Urinary bladder (tissue), 4 donors: ENCODE measurements around the gene COL17A1. TPM values are rescaled to one million over a fixed set of nuclear protein-coding genes. Genes with fewer than 3 reads are reported as not detected.
A peak's percentile ranks its signal among the peaks of the same experiment; 100 is the strongest.

Experiments
- DNase-seq: peaks from one replicate; pipeline ENCODE4 v3.0.0-alpha.2; 2015; ENCODE audit errors: extremely low spot score
- H3K27ac ChIP-seq: one replicate; pipeline ENCODE4 v1.5.1; 2013; ENCODE audit warnings: low read depth, mild to moderate bottlenecking, moderate library complexity
- H3K36me3 ChIP-seq: one replicate; pipeline ENCODE4 v1.6.1; 2013; ENCODE audit warnings: mild to moderate bottlenecking, moderate library complexity; ENCODE audit not compliant: insufficient read depth
- H3K4me1 ChIP-seq: one replicate; pipeline ENCODE4 v1.6.1; 2013; ENCODE audit warnings: mild to moderate bottlenecking, moderate library complexity; ENCODE audit not compliant: insufficient read depth
- H3K4me3 ChIP-seq: one replicate; pipeline ENCODE4 v1.5.1; 2013; ENCODE audit warnings: low read depth, low read length
- WGBS: extraction: QIAGEN DNeasy Blood & Tissue Kit; methylation state at CpG from one replicate; pipeline ENCODE4 v1.1.7; 2013; 5-methylcytosine and 5-hydroxymethylcytosine counted together
- polyA plus RNA-seq: library from polyadenylated mRNA; stranded (reverse); fragments of 200-250 nt; gene quantifications from one replicate; pipeline ENCODE4 v1.2.3, GENCODE V29; 2013
- total RNA-seq: library from RNA; depleted of rRNA; stranded (reverse); fragments of >200 nt; gene quantifications from one replicate; pipeline ENCODE4 v1.2.3, GENCODE V29; 2014
- donor health status: healthy with polysubstance abuse.
- donor health status: healthy.

The COL17A1 gene
- total RNA-seq (9.8 TPM), polyA plus RNA-seq (9.3 TPM)

GRCh38 chr10:104085801-104086400 lies at the start of gene COL17A1:
Gene COL17A1, minus strand, starts transcription at chr10:104085880. Its CDS starts 5,207 bp downstream, at chr10:104080673.
- H3K27ac ChIP-seq, result no peak within 1 kb of the TSS
- no peaks in the 10 kb centered on the region for H3K4me1 ChIP-seq
- no peaks in the 10 kb centered on the region for H3K36me3 ChIP-seq
- peak; percentile 36 for DNase-seq
- no peak within 1 kb of the TSS for H3K4me3 ChIP-seq
- 72% methylated on average over 3 of the region's 3 CpGs for WGBS

- Histone ChIP-seq H3K36me3 (no peaks in the 10 kb centered on the region), H3K4me1 (no peaks in the 10 kb centered on the region), H3K4me3 (no peak overlapping the region), H3K27ac (no peak overlapping the region)
- 64% methylated on average over 3 of the region's 3 CpGs for WGBS
- DNase-seq, result no peak
Observed at GRCh38 chr10:104130041-104130440, 44.4 kb upstream of the COL17A1 start.

DNA sequence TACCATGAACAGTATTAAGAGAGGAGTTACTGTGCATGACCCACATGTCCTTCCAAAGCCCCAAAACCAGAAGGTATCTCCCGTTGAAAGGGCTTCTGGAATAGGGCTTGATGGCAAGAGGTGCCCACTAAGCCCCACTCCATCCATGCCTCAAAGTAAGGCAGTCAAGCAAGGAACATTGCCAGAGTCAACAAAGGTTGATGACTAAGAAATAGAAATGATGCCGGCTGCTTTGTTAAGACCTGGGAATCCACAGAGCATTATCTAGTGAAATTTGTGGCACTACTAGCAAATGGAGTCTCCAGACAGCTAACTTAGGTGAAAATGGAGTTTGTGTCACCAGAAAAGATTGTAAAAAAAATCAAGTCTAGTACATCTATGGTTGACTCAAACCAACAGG lies 42.5 kb upstream of the COL17A1 start:
- WGBS, result 89% methylated on average over 2 of the region's 2 CpGs
- Histone ChIP-seq H3K36me3 (no peaks in the 10 kb centered on the region), H3K4me3 (no peak overlapping the region), H3K4me1 (no peaks in the 10 kb centered on the region), H3K27ac (no peak overlapping the region)
- no peak for DNase-seq

- 87% methylated on average over 2 of the region's 2 CpGs for WGBS
- no peak for DNase-seq
- no peak overlapping the region for H3K27ac ChIP-seq
- no peaks in the 10 kb centered on the region for H3K4me1 ChIP-seq
- H3K36me3 ChIP-seq, result no peaks in the 10 kb centered on the region
- no peak overlapping the region for H3K4me3 ChIP-seq
Observed at GRCh38 chr10:104127411-104127810, 41.7 kb upstream of the COL17A1 start.

DNA sequence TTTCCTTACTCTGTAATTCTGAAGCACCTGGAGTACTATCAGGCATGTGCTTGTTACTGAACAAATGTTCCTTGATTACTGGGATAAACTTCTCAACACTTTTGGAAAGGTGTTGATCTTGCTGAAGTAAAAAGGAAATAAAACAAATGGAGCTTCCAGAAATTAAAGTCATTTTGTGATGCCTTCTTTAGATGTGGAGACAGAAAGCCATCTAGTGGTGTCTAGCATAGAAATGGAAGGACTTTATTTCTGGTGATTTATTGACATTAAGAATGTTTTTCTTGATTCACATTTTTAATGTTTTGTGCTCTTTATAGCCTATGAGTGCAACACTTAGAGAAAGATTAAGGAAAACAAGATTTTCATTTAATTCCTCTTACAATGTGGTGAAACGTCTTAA lies 37.7 kb upstream of the COL17A1 start:
- Histone ChIP-seq H3K4me1 (peaks cover 2% of the 10 kb centered on the region), H3K27ac (no peak overlapping the region), H3K36me3 (no peaks in the 10 kb centered on the region), H3K4me3 (no peak overlapping the region)
- 88% methylated on average over 1 of the region's 1 CpG for whole genome bisulfite sequencing
- no peak for DNase-seq

GRCh38 chr10:104122225-104123107 lies 36.8 kb upstream of the COL17A1 start:
- WGBS, result 19% methylated on average over 23 of the region's 23 CpGs
- DNase-seq, result no peak

DNA sequence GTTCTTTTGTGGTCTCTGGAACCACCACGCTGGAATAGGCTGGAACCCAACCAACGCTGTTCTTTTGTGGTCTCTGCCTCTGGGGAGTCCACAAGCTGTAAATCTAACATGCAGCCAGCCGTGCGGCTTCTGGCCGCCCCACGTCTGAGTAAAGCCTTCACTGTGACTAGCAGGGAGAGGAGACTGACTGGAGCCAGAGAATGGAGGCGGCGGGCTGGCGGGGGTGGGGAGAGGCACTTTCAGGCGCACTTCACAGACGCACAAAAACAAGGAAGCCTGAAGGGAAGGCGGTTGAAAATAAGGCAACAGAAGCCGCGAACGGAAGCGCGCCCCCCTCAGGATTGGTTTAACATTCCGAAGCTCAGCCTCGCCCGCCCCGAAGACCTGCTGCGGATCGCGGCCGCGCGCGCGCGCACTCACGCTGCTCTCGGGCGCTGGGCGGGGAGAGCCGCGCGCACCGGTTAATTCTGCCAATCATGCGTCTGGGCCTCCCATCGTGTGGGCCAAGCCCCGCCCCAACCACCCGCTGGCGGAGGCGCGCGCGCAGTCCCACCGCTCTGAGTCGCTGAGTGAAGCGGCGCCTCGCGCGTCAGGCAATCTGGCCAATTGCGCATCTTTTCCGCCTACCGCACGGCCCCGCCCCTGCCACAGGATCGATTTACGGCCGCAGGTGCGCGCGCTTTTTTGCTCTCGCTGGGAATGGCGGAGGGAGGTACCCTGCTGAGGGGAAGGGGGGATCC lies 36.0 kb upstream of the COL17A1 start, which contains the start of gene SFR1:
TSS of gene SFR1 (plus strand) at position 687 of the 740 bp plus-strand sequence. CDS start at position 700, 13 bp downstream.
- no peaks in the 10 kb centered on the region for H3K36me3 ChIP-seq
- peaks cover 2% of the 10 kb centered on the region for H3K4me1 ChIP-seq
- peak within 1 kb of the TSS; percentile 60 for H3K4me3 ChIP-seq
- DNase-seq, result peak; percentile 91
- WGBS, result under 1% methylated on average over 67 of the region's 67 CpGs
- H3K27ac ChIP-seq, result peak within 1 kb of the TSS; percentile 92

More at GRCh38 chr10:104122225-104123107, 36.8 kb upstream of the COL17A1 start:
- Histone ChIP-seq H3K27ac (peak overlapping the region; percentile 65), H3K4me3 (peak overlapping the region; percentile 60), H3K4me1 (peaks cover 2% of the 10 kb centered on the region), H3K36me3 (no peaks in the 10 kb centered on the region)

DNA sequence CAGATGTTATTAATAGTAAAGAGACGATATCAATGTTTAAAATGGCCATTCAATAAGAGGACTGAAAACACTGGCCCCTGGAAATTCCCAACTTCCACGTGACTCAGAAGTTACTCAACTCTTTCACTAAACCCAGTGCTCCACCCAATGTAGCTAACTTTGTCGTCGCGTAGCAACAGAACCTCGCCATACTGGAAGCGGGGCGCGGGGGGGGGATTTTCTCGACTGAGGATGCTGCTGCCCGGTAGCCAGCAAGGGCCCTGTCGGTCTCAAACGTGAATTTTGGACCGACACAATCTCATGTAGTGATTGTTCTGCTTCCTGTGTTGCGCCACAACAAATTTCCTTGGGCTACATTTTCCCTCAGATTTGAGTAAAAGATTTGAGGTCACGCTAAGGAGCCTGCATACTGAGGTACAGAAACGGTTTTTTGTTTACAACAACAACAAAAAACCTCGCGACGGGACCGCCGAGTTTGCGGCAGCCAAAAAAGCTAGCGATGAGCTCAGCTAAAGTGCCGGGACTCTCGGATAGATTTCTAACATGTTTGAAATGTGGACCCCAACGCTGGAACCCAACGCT lies 35.3 kb upstream of the COL17A1 start:
- Histone ChIP-seq H3K4me1 (peaks cover 2% of the 10 kb centered on the region), H3K27ac (peak overlapping the region; percentile 92), H3K4me3 (peak overlapping the region; percentile 43), H3K36me3 (no peaks in the 10 kb centered on the region)
- WGBS, result under 1% methylated on average over 28 of the region's 28 CpGs
- peak; percentile 93 for DNase-seq

DNA sequence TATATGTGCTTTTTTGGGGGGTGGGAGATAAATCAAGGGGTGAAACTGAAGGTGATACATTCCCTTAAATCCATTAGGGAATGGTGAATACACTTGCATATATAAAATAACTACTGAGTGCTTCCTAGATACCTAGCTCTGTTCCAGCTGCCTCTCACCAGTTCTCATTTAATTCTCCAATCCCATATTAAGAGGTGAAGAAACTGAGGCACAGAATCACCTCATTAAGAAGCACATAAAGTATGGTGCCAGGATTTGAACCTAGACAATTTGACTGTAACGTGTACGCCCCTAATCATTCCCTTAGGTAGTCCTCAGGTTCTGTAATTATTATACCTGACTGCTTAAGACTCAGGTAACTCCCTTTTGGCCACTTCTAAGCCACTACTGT lies 34.8 kb upstream of the COL17A1 start:
- peak overlapping the region; percentile 92 for H3K27ac ChIP-seq
- WGBS, result 28% methylated on average over 2 of the region's 2 CpGs
- no peak for DNase-seq
- peaks cover 2% of the 10 kb centered on the region for H3K4me1 ChIP-seq
- H3K4me3 ChIP-seq, result peak overlapping the region; percentile 18
- H3K36me3 ChIP-seq, result no peaks in the 10 kb centered on the region

DNA sequence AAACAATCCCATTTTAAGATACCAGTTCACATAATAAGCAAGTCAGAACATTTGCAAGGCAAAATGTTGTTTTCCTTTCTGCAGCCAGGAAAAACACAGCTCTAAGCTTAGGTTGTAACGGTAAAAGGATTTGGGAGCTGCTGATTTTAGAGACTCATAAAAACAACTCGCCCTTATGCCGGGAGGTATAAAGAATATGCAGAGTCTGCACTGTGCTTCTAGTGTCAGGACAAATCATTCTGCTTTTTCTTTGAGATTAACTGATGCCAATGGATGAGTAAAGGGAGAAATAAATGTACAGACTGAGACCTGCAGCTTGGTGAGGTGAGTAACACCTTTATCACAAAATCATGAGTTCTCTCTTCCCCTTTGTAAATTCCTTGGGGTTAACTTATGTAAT lies 34.3 kb upstream of the COL17A1 start:
- DNase-seq, result no peak
- no peaks in the 10 kb centered on the region for H3K36me3 ChIP-seq
- H3K4me1 ChIP-seq, result peaks cover 2% of the 10 kb centered on the region
- WGBS, result 29% methylated on average over 3 of the region's 3 CpGs
- no peak overlapping the region for H3K4me3 ChIP-seq
- H3K27ac ChIP-seq, result peak overlapping the region; percentile 19

DNA sequence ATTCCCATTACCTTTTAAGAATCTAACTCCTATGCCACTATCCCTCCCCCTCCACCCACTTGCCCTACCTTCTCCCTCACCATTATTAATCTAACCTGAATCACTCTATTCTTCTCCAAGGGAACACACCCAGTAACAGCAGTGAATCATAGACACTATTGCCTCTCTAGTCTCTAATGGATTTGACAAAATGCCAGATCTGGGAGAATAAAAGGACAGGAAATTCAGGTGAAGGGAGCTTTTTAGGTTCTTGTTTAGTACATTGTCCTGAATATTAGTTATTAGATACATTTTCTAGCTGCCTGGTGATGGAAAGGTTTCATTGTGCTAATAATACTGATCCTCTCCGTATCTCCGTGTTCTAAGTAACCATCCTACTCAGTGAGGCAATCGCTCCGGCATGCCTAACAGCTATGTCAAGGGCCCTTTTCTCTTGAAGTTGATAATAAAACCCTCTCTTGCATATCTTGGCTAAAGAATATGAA lies 32.2 kb upstream of the COL17A1 start:
- no peak for DNase-seq
- 89% methylated on average over 4 of the region's 4 CpGs for WGBS

DNA sequence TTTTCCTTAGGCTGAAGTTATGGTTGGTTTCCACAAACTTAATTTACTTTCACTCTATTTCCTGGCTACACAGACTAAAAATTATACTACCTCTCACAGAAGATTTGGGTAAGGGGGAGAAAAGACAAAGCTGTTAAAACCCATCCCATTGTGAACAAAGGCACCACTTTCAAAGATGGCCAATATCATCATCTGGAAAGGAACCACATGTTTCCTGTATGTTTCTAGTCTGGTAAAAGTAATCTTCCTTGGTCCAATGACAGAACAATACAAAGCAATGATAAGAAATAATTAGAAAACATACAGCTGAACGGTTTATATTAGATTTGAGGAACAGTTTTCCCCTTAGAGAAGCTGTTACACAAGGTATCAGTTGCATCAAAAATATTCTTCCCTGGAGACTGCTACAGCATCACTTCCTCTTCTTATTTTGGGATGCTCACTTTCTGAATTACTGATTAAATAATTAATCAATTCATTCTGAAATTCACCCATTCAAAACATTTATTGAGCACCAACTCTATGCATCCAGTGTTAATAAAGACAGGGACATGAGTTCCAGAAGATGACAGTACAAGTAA lies 27.8 kb upstream of the COL17A1 start:
- DNase-seq, result no peak
- Histone ChIP-seq H3K4me1 (no peaks in the 10 kb centered on the region), H3K27ac (no peak overlapping the region), H3K4me3 (no peak overlapping the region), H3K36me3 (no peaks in the 10 kb centered on the region)
- WGBS, result 37% methylated on average over 1 of the region's 1 CpG

More for the DNA sequence above, 32.2 kb upstream of the COL17A1 start:
- no peak overlapping the region for H3K27ac ChIP-seq
- H3K4me3 ChIP-seq, result no peak overlapping the region
- peaks cover 2% of the 10 kb centered on the region for H3K4me1 ChIP-seq
- no peaks in the 10 kb centered on the region for H3K36me3 ChIP-seq
